HEK293 (cell line): Measurements from ENCODE around the gene IRF3.

Experiments used
- EGR2 ChIP-seq: fragments of 450-650 bp; formaldehyde crosslinking; IDR thresholded peaks from 2 replicates; pipeline ENCODE4 v1.5.1; 2016; ENCODE audit warnings: low read depth, missing biosample characterization, missing genetic modification characterization
- IKZF3 ChIP-seq: fragments of 450-650 bp; IDR thresholded peaks from 2 replicates; pipeline ENCODE4 v1.5.0; 2018; ENCODE audit warnings: missing biosample characterization, mild to moderate bottlenecking, missing genetic modification characterization, moderate library complexity
- KLF16 ChIP-seq: fragments of 450-650 bp; formaldehyde crosslinking; IDR thresholded peaks from 2 replicates; pipeline ENCODE4 v1.5.1; 2017; ENCODE audit warnings: missing biosample characterization, missing genetic modification characterization
- KLF9 ChIP-seq: fragments of 450-650 bp; formaldehyde crosslinking; IDR thresholded peaks from 2 replicates; pipeline ENCODE4 v1.5.1; 2016; ENCODE audit warnings: missing biosample characterization, missing genetic modification characterization, low read depth
- OSR2 ChIP-seq: fragments of 450-650 bp; formaldehyde crosslinking; IDR thresholded peaks from 2 replicates; pipeline ENCODE4 v1.5.1; 2016; ENCODE audit warnings: missing biosample characterization, missing genetic modification characterization
- REPIN1 ChIP-seq: fragments of 450-650 bp; formaldehyde crosslinking; IDR thresholded peaks from 2 replicates; pipeline ENCODE4 v1.5.1; 2017; ENCODE audit warnings: missing biosample characterization, missing genetic modification characterization, low read depth
- SP3 ChIP-seq: fragments of 450-650 bp; formaldehyde crosslinking; IDR thresholded peaks from 2 replicates; pipeline ENCODE4 v1.5.1; 2016; ENCODE audit warnings: missing biosample characterization, missing genetic modification characterization
- TSHZ1 ChIP-seq: fragments of 450-650 bp; formaldehyde crosslinking; IDR thresholded peaks from 2 replicates; pipeline ENCODE4 v1.5.1; 2016; ENCODE audit warnings: missing biosample characterization, missing genetic modification characterization, borderline replicate concordance
- ZBTB17 ChIP-seq: fragments of 450-650 bp; formaldehyde crosslinking; IDR thresholded peaks from 2 replicates; pipeline ENCODE4 v1.5.1; 2016; ENCODE audit warnings: missing biosample characterization, missing genetic modification characterization
- ZBTB48 ChIP-seq: fragments of 450-650 bp; formaldehyde crosslinking; IDR thresholded peaks from 2 replicates; pipeline ENCODE4 v1.5.1; 2016; ENCODE audit warnings: missing biosample characterization, missing genetic modification characterization
- ZEB2 ChIP-seq: fragments of 450-650 bp; formaldehyde crosslinking; IDR thresholded peaks from 2 replicates; pipeline ENCODE4 v1.5.1; 2016; ENCODE audit warnings: missing biosample characterization, missing genetic modification characterization
- ZNF132 ChIP-seq: fragments of 450-650 bp; formaldehyde crosslinking; IDR thresholded peaks from 2 replicates; pipeline ENCODE4 v1.5.1; 2017; ENCODE audit warnings: missing biosample characterization, missing genetic modification characterization, borderline replicate concordance
- ZNF146 ChIP-seq: fragments of 450-650 bp; formaldehyde crosslinking; IDR thresholded peaks from 2 replicates; pipeline ENCODE4 v1.5.1; 2016; ENCODE audit warnings: missing biosample characterization, missing genetic modification characterization
- ZNF221 ChIP-seq: fragments of 450-650 bp; formaldehyde crosslinking; IDR thresholded peaks from 2 replicates; pipeline ENCODE4 v1.5.1; 2017; ENCODE audit warnings: missing biosample characterization, missing genetic modification characterization, borderline replicate concordance
- ZNF426 ChIP-seq: fragments of 450-650 bp; formaldehyde crosslinking; IDR thresholded peaks from 2 replicates; pipeline ENCODE4 v1.5.1; 2017; ENCODE audit warnings: missing biosample characterization, missing genetic modification characterization, mild to moderate bottlenecking, inconsistent platforms, moderate library complexity
- ZNF530 ChIP-seq: fragments of 450-650 bp; formaldehyde crosslinking; IDR thresholded peaks from 2 replicates; pipeline ENCODE4 v1.5.1; 2016; ENCODE audit warnings: low read depth, missing biosample characterization, missing genetic modification characterization
- ZNF560 ChIP-seq: fragments of 450-650 bp; formaldehyde crosslinking; IDR thresholded peaks from 2 replicates; pipeline ENCODE4 v1.5.1; 2017; ENCODE audit warnings: missing biosample characterization, missing genetic modification characterization, borderline replicate concordance
- ZNF621 ChIP-seq: fragments of 450-650 bp; formaldehyde crosslinking; IDR thresholded peaks from 2 replicates; pipeline ENCODE4 v1.5.1; 2017; ENCODE audit warnings: missing biosample characterization, missing genetic modification characterization
- ZNF692 ChIP-seq: fragments of 450-650 bp; formaldehyde crosslinking; IDR thresholded peaks from 2 replicates; pipeline ENCODE4 v1.5.1; 2016; ENCODE audit warnings: missing biosample characterization, missing genetic modification characterization
- TF ChIP-seq, protein P1 (sequence below): fragments of 450-650 bp; formaldehyde crosslinking; conservative IDR thresholded peaks from 2 replicates; pipeline ENCODE4 v1.5.1; 2016; ENCODE audit warnings: low read depth, missing biosample characterization, missing genetic modification characterization
- TF ChIP-seq, protein P2 (sequence below): fragments of 450-650 bp; formaldehyde crosslinking; IDR thresholded peaks from 2 replicates; pipeline ENCODE4 v1.5.1; 2016; ENCODE audit warnings: missing biosample characterization, missing genetic modification characterization, low read depth
- TF ChIP-seq, protein P3 (sequence below): fragments of 450-650 bp; formaldehyde crosslinking; IDR thresholded peaks from 2 replicates; pipeline ENCODE4 v1.5.1; 2016; ENCODE audit warnings: missing biosample characterization, missing genetic modification characterization
- TF ChIP-seq, protein P4 (sequence below): fragments of 450-650 bp; formaldehyde crosslinking; IDR thresholded peaks from 2 replicates; pipeline ENCODE4 v1.5.1; 2017; ENCODE audit warnings: missing biosample characterization, missing genetic modification characterization

IRF3 gene

GRCh38 chr19:49640113-49640898, 25.4 kb downstream of the IRF3 start, which contains the start of gene RRAS (continued):
- peak; percentile 52; the same call in 1 of the 2 replicates for TF ChIP-seq TSHZ1 (tag by site-specific recombination)
- no peak for TF ChIP-seq ZNF621 (tag by site-specific recombination)
- no peak for TF ChIP-seq ZNF146 (tag by site-specific recombination)
- peak; percentile 99 for TF ChIP-seq IKZF3 (tag by site-specific recombination)
- peak; percentile 83 for TF ChIP-seq OSR2 (tag by site-specific recombination)
- TF ChIP-seq KLF16 (tag by site-specific recombination), result peak; percentile 62; the same call in 1 of the 2 replicates
- no peak for TF ChIP-seq ZNF426 (tag by site-specific recombination)
- TF ChIP-seq, protein P1, sequence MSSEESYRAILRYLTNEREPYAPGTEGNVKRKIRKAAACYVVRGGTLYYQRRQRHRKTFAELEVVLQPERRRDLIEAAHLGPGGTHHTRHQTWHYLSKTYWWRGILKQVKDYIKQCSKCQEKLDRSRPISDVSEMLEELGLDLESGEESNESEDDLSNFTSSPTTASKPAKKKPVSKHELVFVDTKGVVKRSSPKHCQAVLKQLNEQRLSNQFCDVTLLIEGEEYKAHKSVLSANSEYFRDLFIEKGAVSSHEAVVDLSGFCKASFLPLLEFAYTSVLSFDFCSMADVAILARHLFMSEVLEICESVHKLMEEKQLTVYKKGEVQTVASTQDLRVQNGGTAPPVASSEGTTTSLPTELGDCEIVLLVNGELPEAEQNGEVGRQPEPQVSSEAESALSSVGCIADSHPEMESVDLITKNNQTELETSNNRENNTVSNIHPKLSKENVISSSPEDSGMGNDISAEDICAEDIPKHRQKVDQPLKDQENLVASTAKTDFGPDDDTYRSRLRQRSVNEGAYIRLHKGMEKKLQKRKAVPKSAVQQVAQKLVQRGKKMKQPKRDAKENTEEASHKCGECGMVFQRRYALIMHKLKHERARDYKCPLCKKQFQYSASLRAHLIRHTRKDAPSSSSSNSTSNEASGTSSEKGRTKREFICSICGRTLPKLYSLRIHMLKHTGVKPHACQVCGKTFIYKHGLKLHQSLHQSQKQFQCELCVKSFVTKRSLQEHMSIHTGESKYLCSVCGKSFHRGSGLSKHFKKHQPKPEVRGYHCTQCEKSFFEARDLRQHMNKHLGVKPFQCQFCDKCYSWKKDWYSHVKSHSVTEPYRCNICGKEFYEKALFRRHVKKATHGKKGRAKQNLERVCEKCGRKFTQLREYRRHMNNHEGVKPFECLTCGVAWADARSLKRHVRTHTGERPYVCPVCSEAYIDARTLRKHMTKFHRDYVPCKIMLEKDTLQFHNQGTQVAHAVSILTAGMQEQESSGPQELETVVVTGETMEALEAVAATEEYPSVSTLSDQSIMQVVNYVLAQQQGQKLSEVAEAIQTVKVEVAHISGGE (tag by site-specific recombination), result peak; percentile 91
- TF ChIP-seq ZNF560 (tag by site-specific recombination), result no peak
- TF ChIP-seq ZNF692 (tag by site-specific recombination), result peak; percentile 98
- TF ChIP-seq EGR2 (tag by site-specific recombination), result no peak
- TF ChIP-seq ZNF530 (tag by site-specific recombination), result no peak
- TF ChIP-seq SP3 (tag by site-specific recombination), result peak; percentile 86
- peak; percentile 88 for TF ChIP-seq ZBTB17 (tag by site-specific recombination)
- TF ChIP-seq KLF9, result peak; percentile 58; the same call in 1 of the 2 replicates
- TF ChIP-seq, protein P2, sequence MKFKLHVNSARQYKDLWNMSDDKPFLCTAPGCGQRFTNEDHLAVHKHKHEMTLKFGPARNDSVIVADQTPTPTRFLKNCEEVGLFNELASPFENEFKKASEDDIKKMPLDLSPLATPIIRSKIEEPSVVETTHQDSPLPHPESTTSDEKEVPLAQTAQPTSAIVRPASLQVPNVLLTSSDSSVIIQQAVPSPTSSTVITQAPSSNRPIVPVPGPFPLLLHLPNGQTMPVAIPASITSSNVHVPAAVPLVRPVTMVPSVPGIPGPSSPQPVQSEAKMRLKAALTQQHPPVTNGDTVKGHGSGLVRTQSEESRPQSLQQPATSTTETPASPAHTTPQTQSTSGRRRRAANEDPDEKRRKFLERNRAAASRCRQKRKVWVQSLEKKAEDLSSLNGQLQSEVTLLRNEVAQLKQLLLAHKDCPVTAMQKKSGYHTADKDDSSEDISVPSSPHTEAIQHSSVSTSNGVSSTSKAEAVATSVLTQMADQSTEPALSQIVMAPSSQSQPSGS, result peak; percentile 87
- TF ChIP-seq ZNF132, result no peak
- TF ChIP-seq, protein P3, sequence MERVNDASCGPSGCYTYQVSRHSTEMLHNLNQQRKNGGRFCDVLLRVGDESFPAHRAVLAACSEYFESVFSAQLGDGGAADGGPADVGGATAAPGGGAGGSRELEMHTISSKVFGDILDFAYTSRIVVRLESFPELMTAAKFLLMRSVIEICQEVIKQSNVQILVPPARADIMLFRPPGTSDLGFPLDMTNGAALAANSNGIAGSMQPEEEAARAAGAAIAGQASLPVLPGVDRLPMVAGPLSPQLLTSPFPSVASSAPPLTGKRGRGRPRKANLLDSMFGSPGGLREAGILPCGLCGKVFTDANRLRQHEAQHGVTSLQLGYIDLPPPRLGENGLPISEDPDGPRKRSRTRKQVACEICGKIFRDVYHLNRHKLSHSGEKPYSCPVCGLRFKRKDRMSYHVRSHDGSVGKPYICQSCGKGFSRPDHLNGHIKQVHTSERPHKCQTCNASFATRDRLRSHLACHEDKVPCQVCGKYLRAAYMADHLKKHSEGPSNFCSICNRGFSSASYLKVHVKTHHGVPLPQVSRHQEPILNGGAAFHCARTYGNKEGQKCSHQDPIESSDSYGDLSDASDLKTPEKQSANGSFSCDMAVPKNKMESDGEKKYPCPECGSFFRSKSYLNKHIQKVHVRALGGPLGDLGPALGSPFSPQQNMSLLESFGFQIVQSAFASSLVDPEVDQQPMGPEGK (tag by site-specific recombination), result peak; percentile 100
- peak; percentile 99 for TF ChIP-seq ZEB2
- TF ChIP-seq ZBTB48 (tag by site-specific recombination), result peak; percentile 80
- TF ChIP-seq, protein P4, sequence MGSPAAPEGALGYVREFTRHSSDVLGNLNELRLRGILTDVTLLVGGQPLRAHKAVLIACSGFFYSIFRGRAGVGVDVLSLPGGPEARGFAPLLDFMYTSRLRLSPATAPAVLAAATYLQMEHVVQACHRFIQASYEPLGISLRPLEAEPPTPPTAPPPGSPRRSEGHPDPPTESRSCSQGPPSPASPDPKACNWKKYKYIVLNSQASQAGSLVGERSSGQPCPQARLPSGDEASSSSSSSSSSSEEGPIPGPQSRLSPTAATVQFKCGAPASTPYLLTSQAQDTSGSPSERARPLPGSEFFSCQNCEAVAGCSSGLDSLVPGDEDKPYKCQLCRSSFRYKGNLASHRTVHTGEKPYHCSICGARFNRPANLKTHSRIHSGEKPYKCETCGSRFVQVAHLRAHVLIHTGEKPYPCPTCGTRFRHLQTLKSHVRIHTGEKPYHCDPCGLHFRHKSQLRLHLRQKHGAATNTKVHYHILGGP, result no peak
- TF ChIP-seq ZNF221 (tag by site-specific recombination), result no peak
- TF ChIP-seq REPIN1 (tag by site-specific recombination), result no peak; the same call in 1 of the 2 replicates
